Gastroesophageal sphincter (tissue), 3 donors: ENCODE measurements around the gene APBA2.

Source experiments
- EP300 ChIP-seq: sonication (generic); formaldehyde crosslinking; IDR thresholded peaks from one replicate; pipeline ENCODE4 v1.6.1; 2017; ENCODE audit warnings: antibody characterized with exemption, mild to moderate bottlenecking
- TF ChIP-seq, protein P1 (sequence below), 4 experiments: fragments of 200-600 bp in 2 of 4; fragments of 450-650 bp in 2 of 4; sonication (generic) in 1 of 4; IDR thresholded peaks; one replicate each; pipeline ENCODE4 v1.5.1; 2017 to 2019; ENCODE audit warnings: antibody characterized with exemption in 4 of 4, mild to moderate bottlenecking in 2 of 4, moderate library complexity in 2 of 4

DNA sequence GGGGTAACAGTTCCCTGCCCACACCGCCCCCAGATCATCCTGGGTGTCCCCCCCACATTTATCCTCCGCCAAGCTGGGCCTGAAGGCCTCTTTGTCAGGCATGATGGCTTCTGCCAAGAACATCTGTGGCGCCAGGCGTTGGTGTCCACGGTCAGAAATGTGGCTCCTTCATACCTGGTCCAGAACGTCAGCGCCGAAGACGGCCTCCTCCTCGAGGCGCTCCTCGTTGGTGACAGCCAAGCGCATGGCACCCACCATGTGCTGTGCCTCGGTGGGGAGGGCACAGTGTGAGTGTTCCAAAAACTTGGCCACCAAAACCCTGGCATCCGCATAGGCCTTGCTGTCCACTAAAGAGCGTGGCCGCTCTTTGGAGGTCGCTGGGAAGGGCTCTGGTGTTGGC lies 237.4 kb downstream of the APBA2 start:
- no peak for TF ChIP-seq EP300
- TF ChIP-seq, protein P1, sequence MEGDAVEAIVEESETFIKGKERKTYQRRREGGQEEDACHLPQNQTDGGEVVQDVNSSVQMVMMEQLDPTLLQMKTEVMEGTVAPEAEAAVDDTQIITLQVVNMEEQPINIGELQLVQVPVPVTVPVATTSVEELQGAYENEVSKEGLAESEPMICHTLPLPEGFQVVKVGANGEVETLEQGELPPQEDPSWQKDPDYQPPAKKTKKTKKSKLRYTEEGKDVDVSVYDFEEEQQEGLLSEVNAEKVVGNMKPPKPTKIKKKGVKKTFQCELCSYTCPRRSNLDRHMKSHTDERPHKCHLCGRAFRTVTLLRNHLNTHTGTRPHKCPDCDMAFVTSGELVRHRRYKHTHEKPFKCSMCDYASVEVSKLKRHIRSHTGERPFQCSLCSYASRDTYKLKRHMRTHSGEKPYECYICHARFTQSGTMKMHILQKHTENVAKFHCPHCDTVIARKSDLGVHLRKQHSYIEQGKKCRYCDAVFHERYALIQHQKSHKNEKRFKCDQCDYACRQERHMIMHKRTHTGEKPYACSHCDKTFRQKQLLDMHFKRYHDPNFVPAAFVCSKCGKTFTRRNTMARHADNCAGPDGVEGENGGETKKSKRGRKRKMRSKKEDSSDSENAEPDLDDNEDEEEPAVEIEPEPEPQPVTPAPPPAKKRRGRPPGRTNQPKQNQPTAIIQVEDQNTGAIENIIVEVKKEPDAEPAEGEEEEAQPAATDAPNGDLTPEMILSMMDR (IDR thresholded peaks at IDR 0.05), result no peak
